GM18499 (cell line): ENCODE measurements around the gene LLCFC1.

Source experiments
- ATAC-seq: cut with Tn5 transposase; IDR thresholded peaks from one replicate; pipeline ENCODE4 v1.9.1; 2021; ENCODE audit warnings: moderate number of reproducible peaks; ENCODE audit not compliant: insufficient read depth, unreplicated experiment

Gene LLCFC1

GRCh38 chr7:142908921-142909890 is 30.1 kb upstream of the LLCFC1 start:
- no peak for ATAC-seq

- no peak for ATAC-seq
Observed at GRCh38 chr7:142910031-142910433, 29.3 kb upstream of the LLCFC1 start.

DNA sequence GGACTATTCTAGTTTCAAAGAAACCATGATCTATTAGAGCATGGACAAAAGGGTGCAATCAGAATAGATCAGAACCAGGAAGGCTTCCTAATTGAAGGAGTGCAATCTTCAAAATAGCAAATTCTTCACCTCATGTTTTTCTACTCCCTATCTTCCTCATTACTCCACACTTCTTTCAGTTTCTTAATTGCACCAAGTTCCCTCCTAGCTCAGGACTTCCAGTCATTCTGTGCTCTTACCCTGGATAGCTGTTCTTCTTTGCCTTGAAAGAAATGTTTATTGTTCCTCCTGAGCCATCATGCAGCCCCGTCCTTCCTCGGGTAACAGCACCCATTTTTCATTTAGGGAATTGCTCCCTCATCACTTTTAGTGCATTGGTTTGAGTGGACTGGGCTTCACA is 28.8 kb upstream of the LLCFC1 start:
- no peak for ATAC-seq

DNA sequence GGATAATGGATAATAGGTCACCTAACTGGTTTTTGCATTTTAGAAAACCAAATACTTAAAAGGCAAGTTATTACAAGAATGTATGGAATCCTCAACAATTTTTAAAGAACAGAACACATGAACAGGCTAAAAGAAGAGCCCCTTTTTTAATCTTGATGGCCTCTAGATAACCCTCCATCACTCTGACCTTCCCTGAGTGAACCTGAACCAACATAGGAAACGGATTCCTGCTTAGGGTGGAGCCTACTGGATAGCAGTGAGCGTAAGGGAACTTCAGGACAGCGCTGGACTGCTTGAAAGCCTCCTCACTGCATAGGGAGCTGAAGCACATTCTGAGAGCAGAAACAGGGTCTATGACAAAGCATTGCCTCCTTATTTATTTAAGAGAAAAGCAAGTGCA is 26.2 kb upstream of the LLCFC1 start:
- no peak for ATAC-seq

DNA sequence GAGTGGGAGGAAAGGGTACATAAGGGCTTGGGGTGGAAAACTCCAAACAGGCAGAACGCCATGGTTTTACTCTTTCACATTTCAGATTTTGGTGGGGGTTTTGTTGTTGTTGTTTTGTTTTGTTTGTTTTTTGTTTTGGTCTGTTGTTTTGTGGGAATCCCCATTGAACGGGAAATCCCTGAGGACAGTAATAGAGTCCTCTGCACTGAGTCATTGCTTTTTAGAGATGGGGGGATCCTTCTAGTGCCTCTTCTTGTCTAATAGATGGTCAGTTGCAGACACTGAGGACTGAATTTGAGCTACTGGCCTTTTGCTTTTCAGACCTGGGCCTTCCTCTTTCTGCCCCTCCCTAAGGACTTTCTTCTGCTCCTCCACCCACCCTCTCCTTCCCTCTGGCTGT is 25.7 kb upstream of the LLCFC1 start:
- no peak for ATAC-seq

- ATAC-seq, result no peak
Observed at GRCh38 chr7:142914121-142914520, 25.2 kb upstream of the LLCFC1 start.

DNA sequence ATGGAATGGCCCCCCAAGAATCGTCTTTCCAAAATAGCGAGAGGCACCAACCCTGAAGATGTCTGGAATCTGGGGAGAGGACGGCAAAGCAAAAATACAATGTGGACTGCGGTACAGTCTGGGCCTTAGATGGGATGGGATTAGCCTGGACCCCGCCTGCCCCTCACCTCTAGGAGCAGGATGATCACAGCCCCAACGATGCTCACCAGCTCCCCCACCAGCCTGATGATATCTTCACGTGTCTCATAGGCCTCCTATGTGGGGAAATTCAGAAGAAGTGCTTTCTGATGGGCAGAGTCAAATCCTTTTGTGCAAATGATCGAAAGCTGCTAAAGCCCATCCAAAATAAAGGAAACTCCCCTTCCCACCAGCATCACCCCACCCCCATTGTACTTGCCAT is 24.0 kb upstream of the LLCFC1 start:
- ATAC-seq, result no peak

GRCh38 chr7:142916508-142916907 is 22.8 kb upstream of the LLCFC1 start:
- no peak for ATAC-seq

- no peak for ATAC-seq
Observed at GRCh38 chr7:142917447-142917846, 21.8 kb upstream of the LLCFC1 start.

GRCh38 chr7:142918901-142919300 is 20.4 kb upstream of the LLCFC1 start:
- ATAC-seq, result no peak

DNA sequence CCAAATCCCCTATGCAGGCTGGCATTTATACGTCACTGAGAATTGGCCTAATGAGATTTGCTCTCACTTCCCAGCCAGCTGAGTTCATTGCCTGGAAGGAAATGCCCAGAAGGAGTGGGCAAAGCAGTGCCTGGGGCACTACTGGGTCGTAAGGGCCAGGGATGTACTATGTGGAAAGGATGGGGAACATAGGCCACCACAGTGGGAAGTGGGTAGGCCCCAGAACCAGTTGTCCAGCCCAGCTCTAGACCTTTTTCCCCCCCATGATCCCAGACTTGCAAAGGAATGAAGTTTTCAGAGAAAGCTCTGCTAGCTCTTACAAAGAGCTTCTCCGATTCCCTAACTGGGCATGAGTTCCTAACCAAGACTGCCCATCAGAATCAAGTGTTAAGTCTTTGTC is 19.6 kb upstream of the LLCFC1 start:
- ATAC-seq, result no peak

GRCh38 chr7:142923391-142923790 is 15.9 kb upstream of the LLCFC1 start:
- ATAC-seq, result no peak

DNA sequence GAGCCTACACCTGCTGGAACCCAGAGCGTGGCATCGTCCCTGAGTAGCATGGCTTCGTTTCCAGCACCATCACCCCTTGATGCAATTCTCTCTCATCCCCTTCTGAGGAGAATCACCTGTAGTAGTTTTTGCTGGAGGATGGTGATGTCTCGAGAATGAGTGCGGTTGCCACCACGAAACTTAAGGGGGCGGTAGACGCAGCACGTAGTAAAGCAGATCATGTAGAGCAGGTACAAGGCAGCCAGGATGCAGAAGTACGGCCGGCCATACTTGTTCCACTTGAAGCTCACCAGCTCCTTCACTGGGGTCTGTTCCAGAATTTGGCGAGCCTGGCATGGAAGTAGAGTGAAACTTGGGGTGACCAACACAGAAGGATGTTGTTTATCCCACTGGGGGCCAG is 13.9 kb upstream of the LLCFC1 start:
- no peak for ATAC-seq

- no peak for ATAC-seq
Observed at GRCh38 chr7:142927085-142927745, 12.1 kb upstream of the LLCFC1 start.

GRCh38 chr7:142927949-142928348 is 11.3 kb upstream of the LLCFC1 start:
- no peak for ATAC-seq

- ATAC-seq, result no peak
Observed at GRCh38 chr7:142930126-142930730, 9.1 kb upstream of the LLCFC1 start.

- ATAC-seq, result no peak
Observed at GRCh38 chr7:142932386-142933091, 6.7 kb upstream of the LLCFC1 start.

- ATAC-seq, result no peak
Observed at GRCh38 chr7:142933092-142933475, 6.2 kb upstream of the LLCFC1 start.

DNA sequence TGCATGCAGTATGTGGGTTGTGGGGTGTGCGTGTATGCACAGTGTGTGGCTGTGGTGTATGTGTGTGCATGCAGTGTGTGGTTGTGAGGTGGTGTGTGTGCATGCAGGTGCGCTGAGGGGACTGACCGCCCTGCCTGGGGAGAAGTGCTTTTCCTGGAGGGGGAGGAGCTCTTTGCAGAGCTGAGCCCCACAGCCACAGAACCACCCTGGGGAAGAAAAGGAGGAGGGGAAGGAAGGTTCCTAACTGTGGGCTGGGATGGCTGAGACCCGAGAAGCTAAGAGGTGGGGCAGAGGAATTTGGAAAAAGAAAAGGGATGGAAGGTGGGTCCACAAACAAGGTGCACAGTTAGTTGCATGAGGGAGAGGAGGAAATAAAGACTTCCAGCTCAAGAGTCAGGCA is 5.7 kb upstream of the LLCFC1 start, which contains the start of gene TRPV5:
TRPV5 (minus strand) TSS at position 123 of the 400 bp plus-strand sequence. CDS start 287 bp downstream, outside the sequence.
- ATAC-seq, result no peak

DNA sequence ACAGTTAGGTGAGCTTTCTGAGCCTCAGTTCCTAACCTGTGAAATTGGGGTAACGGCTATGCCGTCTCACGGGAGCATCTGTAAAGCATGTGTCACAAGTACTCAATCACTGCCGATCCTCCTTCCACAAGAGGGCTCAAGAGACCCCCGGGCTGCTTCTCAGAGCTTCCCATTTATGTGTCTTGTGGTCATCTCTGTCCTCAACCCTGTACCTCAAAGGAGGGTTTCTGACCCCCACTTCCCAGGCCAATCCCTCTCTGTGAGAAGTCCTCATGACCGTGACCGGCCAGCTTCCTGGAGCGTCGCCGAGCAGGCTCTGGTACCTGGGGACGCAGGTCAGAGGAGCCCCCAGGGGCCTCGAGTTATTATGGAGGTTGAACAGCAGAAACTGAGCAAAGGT is 5.2 kb upstream of the LLCFC1 start:
- no peak for ATAC-seq
